HFFc6 (cell line): ENCODE results near the gene OR9A2. TPM values are rescaled to one million over a fixed set of nuclear protein-coding genes. Genes with fewer than 3 reads are reported as not detected.

Experiments
- DNase-seq: peaks from one replicate; pipeline ENCODE4 v3.0.0-alpha.2; 2018
- H3K27ac Mint-ChIP-seq: 2 replicates; pipeline ENCODE4 v1.8.0; 2020; ENCODE audit warnings: mild to moderate bottlenecking, mixed read lengths
- H3K27me3 Mint-ChIP-seq: 2 replicates; pipeline ENCODE4 v1.8.0; 2021; ENCODE audit warnings: mild to moderate bottlenecking, moderate library complexity, mixed read lengths; ENCODE audit not compliant: insufficient read depth
- H3K36me3 Mint-ChIP-seq: 2 replicates; pipeline ENCODE4 v1.8.0; 2021; ENCODE audit warnings: low read depth, mixed read lengths
- H3K4me1 Mint-ChIP-seq: 2 replicates; pipeline ENCODE4 v1.8.0; 2020; ENCODE audit warnings: low read depth, mixed read lengths
- H3K4me3 Mint-ChIP-seq: 2 replicates; pipeline ENCODE4 v1.8.0; 2020; ENCODE audit warnings: mild to moderate bottlenecking, moderate library complexity, mixed read lengths
- H3K9me3 Mint-ChIP-seq: 2 replicates; pipeline ENCODE4 v1.8.0; 2020; ENCODE audit warnings: mild to moderate bottlenecking, mixed read lengths
- total RNA-seq, 6 experiments: library from RNA; stranded (reverse); fragmentation: NEBNext Ultra II Directional; extraction: Animal tissue kit (Norgen Biotek cat#: 25700); gene quantifications; 2 replicates in 1 of 6; 3 replicates in 5 of 6; pipeline ENCODE4 v1.2.3, GENCODE V29; 2021
- TF ChIP-seq, protein P1 (sequence below): fragments of 200-600 bp; sonication (generic); IDR thresholded peaks from 2 replicates; pipeline ENCODE4 v1.5.0; 2021; ENCODE audit warnings: antibody characterized with exemption, mild to moderate bottlenecking

Gene OR9A2
- total RNA-seq, 6 experiments from 2014 or later: not detected

DNA sequence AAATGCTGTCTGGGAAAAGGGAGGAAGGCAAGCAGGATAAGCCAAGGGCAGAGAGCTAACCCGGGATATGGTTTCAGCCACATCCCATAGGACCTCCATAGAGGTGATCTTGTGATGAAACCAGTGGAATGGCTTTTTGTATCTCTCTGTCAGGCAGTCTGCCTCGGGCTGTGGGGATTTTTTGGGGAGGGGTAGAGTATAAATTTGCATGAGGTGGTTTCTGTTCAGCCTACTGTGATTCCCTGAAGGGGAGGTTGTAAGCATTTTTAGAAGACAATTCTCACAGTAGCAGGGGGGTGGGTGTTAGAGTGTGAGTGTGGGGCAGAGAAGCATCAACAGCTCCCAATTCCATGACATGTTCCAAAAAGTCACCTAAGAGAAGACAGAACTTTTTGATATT, 11.8 kb downstream of the OR9A2 start:
- Mint-ChIP-seq H3K4me3 (peak overlapping the region; percentile 7; the same call in 1 of the 2 replicates), H3K36me3 (no peaks in the 10 kb centered on the region), H3K27ac (no peak overlapping the region), H3K27me3 (peaks cover 5% of the 10 kb centered on the region; the same call in 1 of the 2 replicates), H3K9me3 (no peaks in the 10 kb centered on the region), H3K4me1 (peaks cover 46% of the 10 kb centered on the region)
- TF ChIP-seq, protein P1, sequence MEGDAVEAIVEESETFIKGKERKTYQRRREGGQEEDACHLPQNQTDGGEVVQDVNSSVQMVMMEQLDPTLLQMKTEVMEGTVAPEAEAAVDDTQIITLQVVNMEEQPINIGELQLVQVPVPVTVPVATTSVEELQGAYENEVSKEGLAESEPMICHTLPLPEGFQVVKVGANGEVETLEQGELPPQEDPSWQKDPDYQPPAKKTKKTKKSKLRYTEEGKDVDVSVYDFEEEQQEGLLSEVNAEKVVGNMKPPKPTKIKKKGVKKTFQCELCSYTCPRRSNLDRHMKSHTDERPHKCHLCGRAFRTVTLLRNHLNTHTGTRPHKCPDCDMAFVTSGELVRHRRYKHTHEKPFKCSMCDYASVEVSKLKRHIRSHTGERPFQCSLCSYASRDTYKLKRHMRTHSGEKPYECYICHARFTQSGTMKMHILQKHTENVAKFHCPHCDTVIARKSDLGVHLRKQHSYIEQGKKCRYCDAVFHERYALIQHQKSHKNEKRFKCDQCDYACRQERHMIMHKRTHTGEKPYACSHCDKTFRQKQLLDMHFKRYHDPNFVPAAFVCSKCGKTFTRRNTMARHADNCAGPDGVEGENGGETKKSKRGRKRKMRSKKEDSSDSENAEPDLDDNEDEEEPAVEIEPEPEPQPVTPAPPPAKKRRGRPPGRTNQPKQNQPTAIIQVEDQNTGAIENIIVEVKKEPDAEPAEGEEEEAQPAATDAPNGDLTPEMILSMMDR: no peak
- no peak for DNase-seq

DNA sequence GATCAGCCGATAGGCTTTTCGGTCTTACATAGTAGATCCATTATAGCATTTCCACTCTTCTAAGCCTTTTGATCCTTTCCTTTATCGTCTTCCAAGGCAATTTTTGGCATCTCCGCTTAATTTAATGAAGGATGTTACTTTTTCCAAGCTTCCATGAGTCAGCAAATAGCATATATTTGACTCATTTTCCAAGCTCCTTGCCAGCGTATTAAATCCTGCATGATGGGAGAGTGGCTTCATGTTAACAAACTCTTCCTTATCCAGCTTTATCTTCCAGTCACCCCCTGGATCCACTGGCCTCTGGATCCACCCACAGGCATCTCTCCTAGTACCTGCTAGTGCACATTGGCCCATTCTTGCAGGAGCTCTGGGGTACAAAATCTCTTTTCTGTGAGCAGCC, 13.0 kb downstream of the OR9A2 start:
- H3K27ac Mint-ChIP-seq: peak overlapping the region; percentile 59
- no peaks in the 10 kb centered on the region for H3K36me3 Mint-ChIP-seq
- TF ChIP-seq, protein P1: no peak
- H3K9me3 Mint-ChIP-seq: no peaks in the 10 kb centered on the region
- H3K4me3 Mint-ChIP-seq: peak overlapping the region; percentile 11; the same call in 1 of the 2 replicates
- peaks cover 6% of the 10 kb centered on the region for H3K27me3 Mint-ChIP-seq
- peaks cover 41% of the 10 kb centered on the region for H3K4me1 Mint-ChIP-seq
- DNase-seq: peak; percentile 66

DNA sequence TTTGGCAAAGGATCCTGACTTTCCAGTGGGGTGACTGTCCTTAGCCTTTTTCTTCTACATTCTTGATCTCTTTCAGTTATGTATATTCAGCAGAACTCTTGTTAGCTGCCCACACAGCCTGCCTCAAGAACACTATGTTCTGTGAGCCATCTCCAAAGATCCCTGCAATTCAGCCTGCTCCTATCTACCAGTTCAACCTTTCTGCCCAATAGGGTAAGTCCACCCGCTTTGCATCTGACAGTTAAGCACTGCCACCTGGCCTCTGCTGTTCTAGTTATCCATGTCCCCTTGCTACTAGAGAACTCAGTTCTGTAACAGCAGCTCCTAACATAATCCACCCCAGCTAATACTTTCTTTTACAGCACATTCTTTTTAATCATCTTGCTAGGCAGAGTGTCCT, 13.5 kb downstream of the OR9A2 start:
- peak overlapping the region; percentile 59 for H3K27ac Mint-ChIP-seq
- TF ChIP-seq, protein P1: no peak
- peaks cover 6% of the 10 kb centered on the region for H3K27me3 Mint-ChIP-seq

DNA sequence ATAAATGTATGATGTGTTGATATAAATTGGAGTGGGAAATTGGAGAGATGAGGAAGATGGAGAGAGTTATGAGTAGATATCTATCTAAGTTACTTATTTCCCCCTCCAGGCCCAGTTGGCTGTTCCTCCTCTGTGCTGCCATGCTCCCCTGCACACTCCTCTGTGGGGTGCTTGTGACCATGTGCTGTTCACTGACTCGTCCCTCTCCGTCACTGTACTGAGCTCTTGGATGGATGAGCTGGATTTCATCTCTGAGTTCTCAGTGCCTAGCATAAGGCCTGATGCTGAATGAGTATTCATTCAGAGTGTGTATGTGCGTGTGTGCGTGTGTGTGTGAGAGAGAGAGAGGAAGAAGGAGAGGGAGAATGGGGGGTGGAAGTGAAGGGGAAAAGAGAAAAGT, 14.5 kb downstream of the OR9A2 start:
- H3K4me3 Mint-ChIP-seq: no peak overlapping the region
- peaks cover 6% of the 10 kb centered on the region for H3K27me3 Mint-ChIP-seq
- H3K4me1 Mint-ChIP-seq: peaks cover 39% of the 10 kb centered on the region
- TF ChIP-seq, protein P1: no peak
- H3K27ac Mint-ChIP-seq: no peak overlapping the region
- no peaks in the 10 kb centered on the region for H3K9me3 Mint-ChIP-seq
- no peaks in the 10 kb centered on the region for H3K36me3 Mint-ChIP-seq
- DNase-seq: no peak

More for the DNA sequence above, 13.5 kb downstream of the OR9A2 start:
- Mint-ChIP-seq H3K9me3 (no peaks in the 10 kb centered on the region), H3K4me1 (peaks cover 39% of the 10 kb centered on the region), H3K36me3 (no peaks in the 10 kb centered on the region), H3K4me3 (no peak overlapping the region; the same call in 1 of the 2 replicates)
- DNase-seq: no peak

DNA sequence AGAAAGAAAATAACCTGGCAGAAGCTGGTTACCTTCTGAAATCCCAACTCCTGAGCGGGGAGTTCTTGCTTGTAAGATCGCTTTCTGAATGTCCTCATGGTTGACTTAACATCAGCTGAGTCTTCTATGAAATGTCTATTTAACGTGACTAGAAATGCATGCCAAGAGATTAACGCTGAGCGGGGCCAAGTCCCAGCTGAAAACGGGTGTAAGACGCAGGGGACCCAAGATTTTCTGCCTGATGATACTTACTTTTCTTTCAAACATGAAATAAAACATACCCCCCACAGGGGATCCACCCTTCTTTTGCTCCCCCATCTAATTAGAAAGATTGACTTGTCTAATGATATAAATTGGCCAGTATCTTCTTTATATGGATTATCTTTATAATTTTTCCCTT, 14.9 kb downstream of the OR9A2 start:
- DNase-seq: no peak
- peaks cover 6% of the 10 kb centered on the region for H3K27me3 Mint-ChIP-seq
- H3K4me3 Mint-ChIP-seq: no peak overlapping the region
- H3K27ac Mint-ChIP-seq: no peak overlapping the region
- H3K9me3 Mint-ChIP-seq: no peaks in the 10 kb centered on the region
- H3K4me1 Mint-ChIP-seq: peaks cover 39% of the 10 kb centered on the region
- TF ChIP-seq, protein P1: no peak
- H3K36me3 Mint-ChIP-seq: no peaks in the 10 kb centered on the region
